BLaER1 treated with 17β-estradiol and CSF1 and Interleukin-3, amounts not matched to agents 10 nM and 100 nM (cell line): Measurements from ENCODE around the gene SERPINH1.

Experiments used
- H3K27ac ChIP-seq, 11 experiments: shearing (Covaris generic); formaldehyde crosslinking; 2 replicates each; pipeline ENCODE4 v1.8.1; 2022
- H3K27me3 ChIP-seq, 11 experiments: shearing (Covaris generic); formaldehyde crosslinking; 2 replicates each; pipeline ENCODE4 v1.8.1; 2022
- H3K36me3 ChIP-seq, 11 experiments: shearing (Covaris generic); formaldehyde crosslinking; 2 replicates each; pipeline ENCODE4 v1.8.1; 2022
- H3K4me1 ChIP-seq, 10 experiments: shearing (Covaris generic); formaldehyde crosslinking; 2 replicates each; pipeline ENCODE4 v1.8.1; 2022
- H3K4me2 ChIP-seq, 11 experiments: shearing (Covaris generic); formaldehyde crosslinking; 2 replicates each; pipeline ENCODE4 v1.8.1; 2022
- H3K4me3 ChIP-seq, 10 experiments: shearing (Covaris generic); formaldehyde crosslinking; 2 replicates each; pipeline ENCODE4 v1.8.1; 2022
- H3K9ac ChIP-seq, 11 experiments: shearing (Covaris generic); formaldehyde crosslinking; 2 replicates each; pipeline ENCODE4 v1.8.1; 2022
- H3K9me3 ChIP-seq, 11 experiments: shearing (Covaris generic); formaldehyde crosslinking; replicated peaks in 1 of 11; 2 replicates each; pipeline ENCODE4 v1.8.1; 2022
- H4K20me1 ChIP-seq, 11 experiments: shearing (Covaris generic); formaldehyde crosslinking; 2 replicates each; pipeline ENCODE4 v1.8.1; 2022
- Cebpa-rat ChIP-seq, 11 experiments: shearing (Covaris generic); IDR thresholded peaks; 2 replicates each; pipeline ENCODE4 v1.8.1; 2022

Gene SERPINH1

DNA sequence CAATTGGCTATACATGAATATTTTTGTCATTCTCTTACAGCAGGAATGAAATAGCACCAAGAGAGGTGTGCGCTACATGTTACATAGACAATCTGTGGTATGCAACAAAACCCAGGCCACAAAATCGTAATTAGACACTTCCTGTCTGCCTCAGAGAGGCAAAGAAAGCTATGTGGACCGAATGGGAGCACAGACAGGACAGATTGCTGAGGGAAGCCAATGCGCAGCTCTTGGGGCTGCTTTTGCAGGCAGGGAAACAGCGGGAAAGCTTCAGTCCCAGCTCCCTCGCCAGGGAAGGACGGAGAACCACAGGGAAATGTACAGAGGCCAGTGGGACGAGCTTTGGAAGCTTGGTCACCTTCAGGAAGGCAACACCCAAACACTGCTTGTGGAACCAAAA is 40.9 kb downstream of the SERPINH1 start:
- no peak for TF ChIP-seq Cebpa-rat (IDR thresholded peaks at IDR 0.05)
- peak overlapping the region; percentile 26 to 78 (median 70); a peak in 21 of 22 replicates for H3K4me2 ChIP-seq

DNA sequence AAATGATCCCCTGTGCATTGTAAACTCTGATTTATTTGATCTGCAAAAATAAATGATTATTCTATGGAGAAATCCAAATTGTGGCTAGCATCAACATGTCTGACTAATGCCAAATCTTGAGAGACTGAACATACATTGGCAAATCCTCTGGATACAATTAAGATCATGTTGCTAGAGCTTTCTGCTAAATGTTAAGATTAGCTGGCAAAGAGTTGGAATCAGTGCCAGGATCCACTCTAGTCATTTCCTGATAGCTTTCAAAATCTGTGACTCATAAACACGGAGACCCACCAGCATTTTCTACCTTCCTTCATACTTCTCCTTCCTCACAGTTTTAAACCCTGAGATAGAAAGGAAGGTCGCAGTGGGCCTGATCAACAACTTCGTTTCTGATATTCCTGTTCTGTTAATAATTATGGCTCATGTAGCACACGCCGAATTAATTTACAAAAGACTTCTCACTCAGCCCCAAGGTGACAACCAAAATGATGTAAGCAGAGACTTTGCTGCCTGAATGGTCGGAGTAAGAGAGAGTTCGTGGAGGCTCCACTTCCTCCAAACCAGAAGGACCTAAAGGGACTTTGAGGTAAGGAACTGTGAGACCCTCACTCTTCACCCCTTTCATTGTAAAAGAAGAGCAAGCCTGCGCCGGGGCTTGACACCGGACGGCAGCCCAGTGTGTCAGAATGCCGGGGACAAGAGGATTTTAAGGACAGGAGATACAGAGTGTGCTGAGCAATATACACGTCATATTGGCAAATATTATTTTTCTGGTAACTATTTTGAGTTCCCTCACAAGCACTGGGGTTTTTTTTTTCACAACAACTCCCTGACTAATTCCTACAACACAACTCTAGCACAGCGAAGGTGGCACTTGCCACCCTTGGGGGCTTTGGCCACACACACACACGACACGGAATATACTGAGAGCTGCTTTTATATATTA is 42.0 kb downstream of the SERPINH1 start:
- no peaks in the 10 kb centered on the region for H3K27me3 ChIP-seq
- no peaks in the 10 kb centered on the region for H3K9me3 ChIP-seq
- H3K4me1 ChIP-seq: peaks cover 22 to 55% (median 38%) of the 10 kb centered on the region in 10 experiments
- H3K9ac ChIP-seq: no peak overlapping the region
- no peaks in the 10 kb centered on the region for H3K36me3 ChIP-seq
- peak overlapping the region in 2 of 11 experiments; percentile 33 to 43; a peak in 2 of 22 replicates for H3K27ac ChIP-seq
- no peak for TF ChIP-seq Cebpa-rat (IDR thresholded peaks at IDR 0.05)
- H4K20me1 ChIP-seq: no peaks in the 10 kb centered on the region
- H3K4me3 ChIP-seq: no peak overlapping the region
- H3K4me2 ChIP-seq: peak overlapping the region in 6 of 11 experiments; percentile 26 to 78 (median 68); a peak in 11 of 22 replicates

More for the DNA sequence above, 40.9 kb downstream of the SERPINH1 start:
- H3K4me3 ChIP-seq: no peak overlapping the region
- H3K36me3 ChIP-seq: no peaks in the 10 kb centered on the region
- no peaks in the 10 kb centered on the region for H4K20me1 ChIP-seq
- H3K9ac ChIP-seq: no peak overlapping the region
- peaks cover 22 to 55% (median 42%) of the 10 kb centered on the region in 10 experiments for H3K4me1 ChIP-seq
- peak overlapping the region in 2 of 11 experiments; percentile 33 to 43; a peak in 2 of 22 replicates for H3K27ac ChIP-seq
- no peaks in the 10 kb centered on the region for H3K27me3 ChIP-seq
- H3K9me3 ChIP-seq: no peaks in the 10 kb centered on the region

DNA sequence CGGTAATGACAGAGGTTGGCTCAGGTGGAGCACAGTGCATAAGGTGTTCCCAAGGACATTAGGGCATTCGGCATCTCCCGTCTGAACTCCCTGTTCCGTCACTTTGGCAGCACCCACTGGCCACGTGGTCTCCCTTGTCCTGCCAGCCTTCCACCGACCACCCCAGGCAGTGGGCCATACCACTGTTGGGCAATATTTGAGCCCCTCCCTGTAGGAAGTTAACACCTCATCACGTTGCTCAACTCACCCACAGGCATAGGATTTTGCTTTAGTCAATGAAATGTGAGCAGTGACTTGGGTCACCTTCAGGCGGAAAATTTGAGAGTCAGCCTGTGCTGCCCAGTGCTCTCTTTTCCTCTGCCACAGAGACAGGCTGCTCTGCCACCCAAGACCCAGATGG is 44.0 kb downstream of the SERPINH1 start:
- Histone ChIP-seq H3K36me3 (no peaks in the 10 kb centered on the region), H3K9ac (no peak overlapping the region), H3K27ac (no peak overlapping the region), H3K4me3 (no peak overlapping the region), H3K4me1 (peaks cover 21 to 48% (median 25%) of the 10 kb centered on the region in 10 experiments), H4K20me1 (no peaks in the 10 kb centered on the region), H3K4me2 (peak overlapping the region in 2 of 11 experiments; percentile 11 to 24; a peak in 4 of 22 replicates), H3K27me3 (no peaks in the 10 kb centered on the region), H3K9me3 (no peaks in the 10 kb centered on the region)
- 0 out of 22 replicates have a peak, but pooled peaks of 1 of the 11 experiments have one; percentile 17 for TF ChIP-seq Cebpa-rat (IDR thresholded peaks at IDR 0.05)

DNA sequence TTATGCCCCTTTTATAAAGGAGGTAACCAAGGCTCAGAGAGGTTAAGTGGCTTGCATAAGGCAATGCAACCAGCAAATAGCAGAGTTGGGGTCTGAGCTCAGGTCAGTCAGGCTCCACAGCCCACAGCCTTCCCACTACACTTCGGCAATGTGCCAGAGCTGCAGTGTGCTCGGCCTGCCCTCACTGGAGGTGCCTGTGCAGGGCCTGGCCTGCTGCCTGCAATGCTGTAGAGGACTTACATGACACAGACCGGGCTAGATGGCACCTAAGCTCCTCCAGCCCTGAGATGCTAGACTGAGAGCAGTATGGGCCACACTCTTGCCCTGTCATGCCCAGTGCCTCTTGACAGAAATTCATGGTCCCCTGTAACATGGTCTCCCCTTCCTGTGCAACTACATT is 49.8 kb downstream of the SERPINH1 start:
- H4K20me1 ChIP-seq: no peaks in the 10 kb centered on the region
- H3K4me3 ChIP-seq: no peak overlapping the region
- TF ChIP-seq Cebpa-rat (IDR thresholded peaks at IDR 0.05): no peak
- no peaks in the 10 kb centered on the region for H3K9me3 ChIP-seq
- H3K27me3 ChIP-seq: no peaks in the 10 kb centered on the region
- H3K4me1 ChIP-seq: peaks cover 0 to 5% (median 0%) of the 10 kb centered on the region in 10 experiments; a peak in 2 of 20 replicates
- H3K36me3 ChIP-seq: no peaks in the 10 kb centered on the region
- no peak overlapping the region for H3K27ac ChIP-seq
- no peak overlapping the region for H3K9ac ChIP-seq
- no peak overlapping the region for H3K4me2 ChIP-seq

DNA sequence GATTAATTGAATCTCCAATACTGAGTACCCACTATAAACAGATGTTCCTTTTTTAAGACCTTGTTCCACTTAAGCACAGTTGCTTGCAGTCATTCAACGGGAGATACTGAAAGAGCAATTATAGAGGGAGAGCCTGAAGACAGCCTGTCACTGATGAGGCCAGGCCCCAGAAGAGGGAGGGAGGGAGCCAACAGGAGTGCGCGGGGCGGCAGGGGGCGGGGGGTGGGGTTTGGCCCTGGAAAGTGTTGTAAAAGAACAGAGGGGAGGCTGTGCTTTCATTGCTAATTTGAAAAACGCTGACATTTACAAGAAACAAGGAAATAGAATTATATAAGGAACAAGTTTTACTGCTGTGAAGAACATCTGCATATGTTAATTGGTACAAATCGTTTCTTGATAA is 53.7 kb downstream of the SERPINH1 start:
- H3K4me3 ChIP-seq: no peak overlapping the region
- peaks cover 0 to 5% (median 0%) of the 10 kb centered on the region in 10 experiments; a peak in 2 of 20 replicates for H3K4me1 ChIP-seq

DNA sequence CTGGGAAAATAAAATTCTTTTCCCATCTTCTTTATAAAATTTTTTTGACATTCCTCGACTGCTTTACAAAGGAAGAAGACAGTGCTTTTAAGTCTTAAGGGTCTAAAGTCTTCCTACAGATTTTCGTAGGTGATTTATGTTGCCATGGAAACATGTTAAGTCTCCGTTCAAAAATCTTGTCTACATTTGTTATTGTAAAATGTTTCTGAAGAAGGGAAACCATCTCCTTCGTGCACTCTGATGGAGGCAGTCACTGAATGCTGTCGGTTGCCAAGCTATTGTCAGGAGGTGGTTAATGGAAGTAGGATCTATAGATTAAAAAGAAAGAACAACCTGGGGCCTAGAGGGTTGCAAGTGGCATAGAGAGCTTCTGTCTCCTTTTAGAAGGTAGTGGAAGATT is 54.2 kb downstream of the SERPINH1 start:
- TF ChIP-seq Cebpa-rat (IDR thresholded peaks at IDR 0.05): no peak
- H3K27me3 ChIP-seq: no peaks in the 10 kb centered on the region
- H4K20me1 ChIP-seq: no peaks in the 10 kb centered on the region
- peaks cover 6 to 22% (median 9%) of the 10 kb centered on the region in 11 experiments; a peak in 16 of 22 replicates for H3K9me3 ChIP-seq
- H3K4me2 ChIP-seq: no peak overlapping the region
- H3K36me3 ChIP-seq: no peaks in the 10 kb centered on the region
- no peak overlapping the region for H3K9ac ChIP-seq
- peaks cover 0 to 5% (median 0%) of the 10 kb centered on the region in 10 experiments; a peak in 2 of 20 replicates for H3K4me1 ChIP-seq
- no peak overlapping the region for H3K4me3 ChIP-seq
- H3K27ac ChIP-seq: no peak overlapping the region

More for the DNA sequence above, 53.7 kb downstream of the SERPINH1 start:
- Histone ChIP-seq H4K20me1 (no peaks in the 10 kb centered on the region), H3K4me2 (no peak overlapping the region), H3K9me3 (peaks cover 6 to 22% (median 9%) of the 10 kb centered on the region in 11 experiments; a peak in 16 of 22 replicates), H3K27me3 (no peaks in the 10 kb centered on the region), H3K36me3 (no peaks in the 10 kb centered on the region), H3K9ac (no peak overlapping the region), H3K27ac (no peak overlapping the region)
- no peak for TF ChIP-seq Cebpa-rat (IDR thresholded peaks at IDR 0.05)
